Non-pigmented ciliary epithelial cell (primary cell): ENCODE measurements around the gene OR10A2.
"Not testable (repeated sequence)": the region's sequence is repeated elsewhere in the genome, so short reads cannot be mapped to it uniquely, and the experiment has no call there.

Source experiments
- DNase-seq: peaks from one replicate; pipeline ENCODE4 v3.0.0-alpha.2; 2010; ENCODE audit warnings: low read depth

The OR10A2 gene

GRCh38 chr11:6887711-6888110 lies 24.9 kb downstream of the OR10A2 start:
- not testable (repeated sequence) for DNase-seq

- no peak for DNase-seq
Observed at GRCh38 chr11:6888830-6889229, 26.0 kb downstream of the OR10A2 start.

GRCh38 chr11:6889835-6890234 lies 27.0 kb downstream of the OR10A2 start:
- no peak for DNase-seq

- DNase-seq, result no peak
Observed at GRCh38 chr11:6892400-6892799, 29.5 kb downstream of the OR10A2 start, which contains the start of gene OR2D2. Gene OR2D2, minus strand, starts transcription at chr11:6892500. Its CDS starts 0 bp downstream, at chr11:6892500.

GRCh38 chr11:6894097-6894496 lies 31.2 kb downstream of the OR10A2 start:
- no peak for DNase-seq

GRCh38 chr11:6895010-6895409 lies 32.2 kb downstream of the OR10A2 start:
- DNase-seq, result no peak

GRCh38 chr11:6898911-6899310 lies 36.1 kb downstream of the OR10A2 start:
- no peak for DNase-seq

- DNase-seq, result no peak
Observed at GRCh38 chr11:6900327-6900999, 37.6 kb downstream of the OR10A2 start.

GRCh38 chr11:6904804-6905203 lies 41.9 kb downstream of the OR10A2 start:
- not testable (repeated sequence) for DNase-seq

GRCh38 chr11:6911378-6911777 lies 48.5 kb downstream of the OR10A2 start:
- no peak for DNase-seq

- DNase-seq, result no peak
Observed at GRCh38 chr11:6911948-6912347, 49.1 kb downstream of the OR10A2 start.

GRCh38 chr11:6919698-6920097 lies 56.8 kb downstream of the OR10A2 start:
- no peak for DNase-seq

GRCh38 chr11:6920702-6921101 lies 57.8 kb downstream of the OR10A2 start, which contains the start of gene OR2D3:
Gene OR2D3, plus strand, starts transcription at chr11:6921002. Its CDS starts 0 bp downstream, at chr11:6921002.
- DNase-seq, result no peak
